Measurements from ENCODE around the gene ZFPL1. TPM values are rescaled to one million over a fixed set of nuclear protein-coding genes. Genes with fewer than 3 reads are reported as not detected.

ZFPL1 gene
- polyA plus RNA-seq, 1 donor, result 35.8 TPM

- peak overlapping the region; percentile 96 for H3K27ac ChIP-seq (ENCODE audit: low read length)
- H3K4me3 ChIP-seq (ENCODE audit: low read length), result peak overlapping the region; percentile 99
- 8% methylated on average over 2 of the region's 11 CpGs for WGBS (ENCODE audit: insufficient coverage, low lambda C conversion rate)
- DNase-seq, result no peak
- no peaks in the 10 kb centered on the region for H3K27me3 ChIP-seq (ENCODE audit: control insufficient read depth, insufficient read depth, low read length)
- H3K4me1 ChIP-seq (ENCODE audit: control insufficient read depth, insufficient read depth, low read length), result peaks cover 22% of the 10 kb centered on the region
- peaks cover 24% of the 10 kb centered on the region for H3K36me3 ChIP-seq (ENCODE audit: control insufficient read depth, insufficient read depth, low read length)
- H3K9me3 ChIP-seq (ENCODE audit: control insufficient read depth, low read depth, low read length), result no peaks in the 10 kb centered on the region
Observed at GRCh38 chr11:65135633-65136145, 51.7 kb downstream of the ZFPL1 start.

- Histone ChIP-seq H3K27me3 (ENCODE audit: control insufficient read depth, insufficient read depth, low read length) (no peaks in the 10 kb centered on the region), H3K27ac (ENCODE audit: low read length) (no peak overlapping the region), H3K9me3 (ENCODE audit: control insufficient read depth, low read depth, low read length) (no peaks in the 10 kb centered on the region), H3K4me3 (ENCODE audit: low read length) (no peak overlapping the region), H3K4me1 (ENCODE audit: control insufficient read depth, insufficient read depth, low read length) (peaks cover 22% of the 10 kb centered on the region), H3K36me3 (ENCODE audit: control insufficient read depth, insufficient read depth, low read length) (peaks cover 15% of the 10 kb centered on the region)
- DNase-seq, result no peak
- 89% methylated on average over 5 of the region's 15 CpGs for WGBS (ENCODE audit: insufficient coverage, low lambda C conversion rate)
Observed at GRCh38 chr11:65136515-65137096, 52.6 kb downstream of the ZFPL1 start.

Other genes starting within 250 kb of the ZFPL1 start
- gene CDC42BPG, start 239.6 kb upstream of the ZFPL1 start, polyA plus RNA-seq, result 5.5 TPM
- gene EHD1, start 205.6 kb upstream of the ZFPL1 start, polyA plus RNA-seq, result 94.8 TPM
- 18.4 TPM for gene ATG2A, start 167.0 kb upstream of the ZFPL1 start, polyA plus RNA-seq
- gene PPP2R5B, start 159.5 kb upstream of the ZFPL1 start, polyA plus RNA-seq, result 11.6 TPM
- gene GPHA2, start 148.3 kb upstream of the ZFPL1 start, polyA plus RNA-seq, result 0.24 TPM
- 0.09 TPM for gene MAJIN, start 112.1 kb upstream of the ZFPL1 start, polyA plus RNA-seq
- gene BATF2, start 87.3 kb upstream of the ZFPL1 start, polyA plus RNA-seq, result 15.7 TPM
- 83.3 TPM for gene ARL2, start 70.1 kb upstream of the ZFPL1 start, polyA plus RNA-seq
- 37.7 TPM for gene SNX15, start 56.8 kb upstream of the ZFPL1 start, polyA plus RNA-seq
- 8.9 TPM for gene SAC3D1, start 43.0 kb upstream of the ZFPL1 start, polyA plus RNA-seq
- gene NAALADL1, start 25.7 kb upstream of the ZFPL1 start, polyA plus RNA-seq, result 8.9 TPM
- 11.3 TPM for gene CDCA5, start 182 bp upstream of the ZFPL1 start, polyA plus RNA-seq
- gene VPS51, start 12.0 kb downstream of the ZFPL1 start, polyA plus RNA-seq, result 102 TPM
- 56.4 TPM for gene TM7SF2, start 27.6 kb downstream of the ZFPL1 start, polyA plus RNA-seq
- gene ZNHIT2, start 33.5 kb downstream of the ZFPL1 start, polyA plus RNA-seq, result 6.4 TPM
- gene FAU, start 37.9 kb downstream of the ZFPL1 start, polyA plus RNA-seq, result 1,012 TPM
- 35.1 TPM for gene MRPL49, start 38.1 kb downstream of the ZFPL1 start, polyA plus RNA-seq
- 37.9 TPM for gene SYVN1, start 50.3 kb downstream of the ZFPL1 start, polyA plus RNA-seq
- gene SPDYC, start 86.0 kb downstream of the ZFPL1 start, polyA plus RNA-seq, result not detected
- 106 TPM for gene CAPN1, start 97.7 kb downstream of the ZFPL1 start, polyA plus RNA-seq
- 13.6 TPM for gene POLA2, start 177.7 kb downstream of the ZFPL1 start, polyA plus RNA-seq
- 10.5 TPM for gene CDC42EP2, start 230.6 kb downstream of the ZFPL1 start, polyA plus RNA-seq
- gene DPF2, start 249.6 kb downstream of the ZFPL1 start, polyA plus RNA-seq, result 48.9 TPM